K562 (cell line): ENCODE measurements around the gene ADSS2. TPM values are rescaled to one million over a fixed set of nuclear protein-coding genes. Genes with fewer than 3 reads are reported as not detected.
A peak's percentile ranks its signal among the peaks of the same experiment; 100 is the strongest.

ENCODE experiments used
- AFF4 ChIP-seq: sonication (generic); formaldehyde crosslinking; IDR thresholded peaks from 2 replicates; pipeline ENCODE4 v1.8.0; 2023; ENCODE audit warnings: mild to moderate bottlenecking, missing genetic modification reagents
- CCNT2 ChIP-seq: IDR thresholded peaks from 2 replicates; pipeline ENCODE4 v1.6.1; 2011; ENCODE audit warnings: borderline replicate concordance, low read depth, mild to moderate bottlenecking, moderate library complexity, mixed read lengths, low read length; ENCODE audit not compliant: insufficient read length; ENCODE audit errors: extremely low read depth
- CEBPZ ChIP-seq: fragments of 150-350 bp; IDR thresholded peaks from 2 replicates; pipeline ENCODE4 v1.6.1; 2014; ENCODE audit warnings: low read depth, mild to moderate bottlenecking, low read length, borderline replicate concordance
- CREM ChIP-seq: IDR thresholded peaks from 2 replicates; pipeline ENCODE4 v1.6.1; 2014; ENCODE audit warnings: antibody characterized with exemption, low read depth
- GATA2 ChIP-seq: sonication (generic); formaldehyde crosslinking; IDR thresholded peaks from 2 replicates; pipeline ENCODE4 v1.4.0; 2020; ENCODE audit warnings: mild to moderate bottlenecking, missing genetic modification reagents
- JUN ChIP-seq, 2 experiments: sonication (generic) in 1 of 2; formaldehyde crosslinking in 1 of 2; IDR thresholded peaks; 2 replicates each; pipeline versions ENCODE4 v1.6.1 to v1.8.0; 2012 to 2022; ENCODE audit warnings: borderline replicate concordance in 2 of 2, mild to moderate bottlenecking in 2 of 2, improper control_type of control experiment in 1 of 2, low read depth in 1 of 2, low read length in 1 of 2, missing genetic modification reagents in 1 of 2
- MTA2 ChIP-seq: fragments of 450-650 bp; IDR thresholded peaks from 2 replicates; pipeline ENCODE4 v1.6.1; 2016; ENCODE audit warnings: low read depth
- NBN ChIP-seq: fragments of 450-650 bp; IDR thresholded peaks from 2 replicates; pipeline ENCODE4 v1.6.1; 2016; ENCODE audit warnings: low read depth, mild to moderate bottlenecking
- PCBP2 ChIP-seq: fragments of 200-400 bp; formaldehyde crosslinking; IDR thresholded peaks from 2 replicates; pipeline ENCODE4 v1.6.1; 2018; ENCODE audit warnings: low read length, low read depth, mild to moderate bottlenecking, moderate library complexity; ENCODE audit not compliant: poor library complexity, severe bottlenecking
- RCOR1 ChIP-seq, 2 experiments: IDR thresholded peaks; 2 replicates each; pipeline ENCODE4 v1.6.1; 2012; ENCODE audit warnings: low read depth in 2 of 2, low read length in 2 of 2, borderline replicate concordance in 1 of 2, improper control_type of control experiment in 1 of 2
- SMAD4 ChIP-seq: fragments of 250-450 bp; sonication (Bioruptor Pico); conservative IDR thresholded peaks from 2 replicates; pipeline ENCODE4 v1.8.0; 2021; ENCODE audit warnings: inconsistent platforms, mild to moderate bottlenecking, moderate library complexity
- SNIP1 ChIP-seq: fragments of 450-650 bp; IDR thresholded peaks from 2 replicates; pipeline ENCODE4 v1.7.1; 2017; ENCODE audit warnings: low read depth, mild to moderate bottlenecking
- TBL1XR1 ChIP-seq, 2 experiments: IDR thresholded peaks; 2 replicates each; pipeline ENCODE4 v1.6.1; 2012; ENCODE audit warnings: improper control_type of control experiment in 2 of 2, low read length in 2 of 2, mild to moderate bottlenecking in 1 of 2
- TRIM28 ChIP-seq: fragments of 450-650 bp; IDR thresholded peaks from 2 replicates; pipeline ENCODE4 v1.6.1; 2017
- ZBED1 ChIP-seq: IDR thresholded peaks from 2 replicates; pipeline ENCODE4 v1.6.1; 2014
- ZBTB11 ChIP-seq, 3 experiments: fragments of 200-800 bp in 1 of 3; fragments of 250-450 bp in 1 of 3; fragments of 450-650 bp in 1 of 3; sonication (Bioruptor Pico) in 1 of 3; sonication (Bioruptor generic) in 1 of 3; formaldehyde crosslinking in 1 of 3; IDR thresholded peaks; 2 replicates each; pipeline versions ENCODE4 v1.6.1 to v1.8.0; 2016 to 2022; ENCODE audit warnings: mild to moderate bottlenecking in 2 of 3, missing genetic modification characterization in 2 of 3, missing compliant biosample characterization in 1 of 3, moderate library complexity in 1 of 3
- polyA plus RNA-seq, 8 experiments: library from polyadenylated mRNA; depleted of rRNA in 4 of 8; stranded (reverse) in 5 of 8; unstranded in 3 of 8; fragments of >200 nt; fragmentation: Nextera tagmentation in 2 of 8; fragmentation: Illumina TruSeq in 1 of 8; extraction: Ambion mirVana in 2 of 8; extraction: Trizol in 1 of 8; gene quantifications; 2 replicates each; pipeline versions ENCODE4 v1.2.1 to v1.2.3, GENCODE V29; 2011 to 2014; ENCODE audit warnings: inconsistent platforms in 1 of 8, missing spikeins in 1 of 8
- total RNA-seq, 7 experiments: library from RNA; depleted of rRNA in 6 of 7; stranded (reverse); fragments of >200 nt in 6 of 7; fragmentation: Illumina TruSeq in 2 of 7; extraction: Trizol in 2 of 7; gene quantifications; 2 replicates each; pipeline versions ENCODE4 v1.2.1 to v1.2.3, GENCODE V29; 2011 to 2021; ENCODE audit warnings: low replicate concordance in 1 of 7

The ADSS2 gene
- total and polyA plus RNA-seq, 9 of the 15 experiments (the other 6 are each of a cell fraction or from before 2014, with no cell fraction given), result 8.8 to 63.8 (median 59.4) TPM

GRCh38 chr1:244370060-244370637 is 81.6 kb downstream of the ADSS2 start (continued):
- TF ChIP-seq TBL1XR1 (IDR thresholded peaks at IDR 0.05; ENCODE audit: low read length in 2 of 2) (no peak), RCOR1 (IDR thresholded peaks at IDR 0.05; ENCODE audit: borderline replicate concordance in 1 of 2, low read depth in 2 of 2, low read length in 2 of 2) (peak in 1 of 2 experiments; percentile 98; a peak in 2 of 4 replicates), JUN (IDR thresholded peaks at IDR 0.05; ENCODE audit: borderline replicate concordance, low read depth, low read length) (no peak), JUN (CRISPR knock-in tag; IDR thresholded peaks at IDR 0.05; ENCODE audit: borderline replicate concordance) (no peak), CEBPZ (no peak), ZBED1 (no peak), AFF4 (no peak), SMAD4 (CRISPR knock-in tag) (peak; percentile 40), MTA2 (peak; percentile 73), SNIP1 (no peak), PCBP2 (no peak), CREM (peak; percentile 61), GATA2 (peak; percentile 60; the same call in 1 of the 2 replicates), TRIM28 (no peak), CCNT2 (peak; percentile 88), NBN (no peak), ZBTB11 (CRISPR knock-in tag; IDR thresholded peaks at IDR 0.05) (0 out of 6 replicates have a peak, but pooled peaks of 1 of the 3 experiments have one; percentile 35)
